ENCODE measurements around the gene ISCA2. TPM values are rescaled to one million over a fixed set of nuclear protein-coding genes. Genes with fewer than 3 reads are reported as not detected.

ISCA2 gene
- total RNA-seq, 1 experiment from 2014 or later, result 37.5 TPM

- H2BK15ac ChIP-seq (ENCODE audit: low read depth, low read length), result no peak overlapping the region
- no peak overlapping the region for H3K56ac ChIP-seq (ENCODE audit: insufficient read length, low read depth, low read length)
- no peak overlapping the region for H3K27ac ChIP-seq (ENCODE audit: insufficient read length, low read depth, low read length)
- no peak overlapping the region for H4K8ac ChIP-seq (replicated peaks; ENCODE audit: insufficient read length, low read depth, low read length)
- WGBS (ENCODE audit: extremely low coverage, insufficient read length, low lambda C conversion rate), result no CpG with 5 or more reads among the region's 7 CpGs
- H3K18ac ChIP-seq (ENCODE audit: insufficient read length, low read depth, low read length), result no peak overlapping the region
- no peak overlapping the region for H2BK20ac ChIP-seq (ENCODE audit: low read depth, low read length, poor library complexity, severe bottlenecking)
- no peak for TF ChIP-seq CTCF (conservative IDR thresholded peaks at IDR 0.05)
- no peaks in the 10 kb centered on the region for H3K79me1 ChIP-seq (ENCODE audit: insufficient read depth, low read depth, low read length, poor library complexity, severe bottlenecking)
- peaks cover 3 to 28% (median 16%) of the 10 kb centered on the region in 3 experiments; a peak in 6 of 7 replicates for H3K36me3 Mint-ChIP-seq (ENCODE audit: insufficient read depth in 1 of 3, low read depth in 3 of 3)
- no peak overlapping the region for H2AK5ac ChIP-seq (ENCODE audit: insufficient read length, low read length)
- peak overlapping the region in 1 of 3 experiments; percentile 3; a peak in 1 of 7 replicates for H3K27ac Mint-ChIP-seq
- H3K9me3 ChIP-seq (ENCODE audit: control insufficient read depth, low read depth, low read length), result no peaks in the 10 kb centered on the region
- H3K4ac ChIP-seq (ENCODE audit: low read depth, low read length), result no peak overlapping the region
- H2BK12ac ChIP-seq (ENCODE audit: insufficient read length, low read depth, low read length), result no peak overlapping the region
- H3K27me3 Mint-ChIP-seq (ENCODE audit: low read depth), result no peaks in the 10 kb centered on the region
- H3K4me1 ChIP-seq (ENCODE audit: insufficient read depth, low read length), result no peaks in the 10 kb centered on the region
- no peak overlapping the region for H3K9ac ChIP-seq (ENCODE audit: extremely low read depth, insufficient read length, low read length)
- peaks cover 2 to 14% of the 10 kb centered on the region in 2 experiments for H3K4me1 Mint-ChIP-seq
- no peaks in the 10 kb centered on the region for H3K79me2 ChIP-seq (ENCODE audit: insufficient read depth, low read length)
- H3K23me2 ChIP-seq (ENCODE audit: insufficient read length, low read depth, low read length, poor library complexity, severe bottlenecking), result no peaks in the 10 kb centered on the region
- H3T11ph ChIP-seq (ENCODE audit: low read length), result no peak overlapping the region
- no peaks in the 10 kb centered on the region for H3K9me3 Mint-ChIP-seq
- H2BK5ac ChIP-seq (ENCODE audit: insufficient read length, low read length), result no peak overlapping the region
- no peak overlapping the region for H4K5ac ChIP-seq (ENCODE audit: insufficient read length, low read depth, low read length)
- no peak overlapping the region for H2AFZ ChIP-seq (ENCODE audit: low read length)
- no peak overlapping the region for H4K91ac ChIP-seq (ENCODE audit: insufficient read length, low read depth, low read length)
- H3K27me3 ChIP-seq (ENCODE audit: insufficient read depth, low read length), result no peaks in the 10 kb centered on the region
- no peak overlapping the region for H3K4me2 ChIP-seq (ENCODE audit: insufficient read depth, insufficient read length, low read length)
- H2BK120ac ChIP-seq (ENCODE audit: low read depth, low read length, poor library complexity, severe bottlenecking), result no peak overlapping the region
- H3K4me3 Mint-ChIP-seq, result no peak overlapping the region
- H3K23ac ChIP-seq (ENCODE audit: insufficient read length, low read depth, low read length), result no peak overlapping the region
- no peak overlapping the region for H3K14ac ChIP-seq (ENCODE audit: insufficient read depth, low read length)
- no peaks in the 10 kb centered on the region for H4K20me1 ChIP-seq (ENCODE audit: control insufficient read depth, insufficient read depth, insufficient read length)
- no peak for DNase-seq
Measured at GRCh38 chr14:74469548-74470518, 23.7 kb upstream of the ISCA2 start.
